Bronchial epithelial cell (primary cell): ENCODE results near the gene COL25A1. TPM values are rescaled to one million over a fixed set of nuclear protein-coding genes. Genes with fewer than 3 reads are reported as not detected.

Experiments
- DNase-seq: peaks from one replicate; pipeline ENCODE4 v3.0.0-alpha.2; 2010; ENCODE audit warnings: low read depth
- FAIRE-seq: peaks from 2 replicates; lab custom pipeline; 2011; peaks lifted over from hg19 to GRCh38; lab: Jason Lieb, UNC
- H3K27me3 ChIP-seq: 2 replicates; pipeline ENCODE4 v1.5.1; 2011; ENCODE audit warnings: low read length; ENCODE audit not compliant: control insufficient read depth, insufficient read depth
- H3K36me3 ChIP-seq: 2 replicates; pipeline ENCODE4 v1.5.1; 2011; ENCODE audit warnings: low read length; ENCODE audit not compliant: control insufficient read depth, insufficient read depth
- H3K4me3 ChIP-seq: 2 replicates; pipeline ENCODE4 v1.5.1; 2011; ENCODE audit warnings: mild to moderate bottlenecking, low read depth, low read length, control low read depth
- total RNA-seq: library from RNA; depleted of rRNA; stranded (reverse); fragments of >200 nt; gene quantifications from 2 replicates; pipeline ENCODE4 v1.2.1, GENCODE V29; 2014
- TF ChIP-seq, protein P1 (sequence below): IDR thresholded peaks from 2 replicates; pipeline ENCODE4 v1.5.1; 2011; ENCODE audit warnings: mild to moderate bottlenecking, moderate library complexity, low read length, control low read depth, inconsistent platforms; ENCODE audit not compliant: insufficient read depth, severe bottlenecking

COL25A1 gene
- total RNA-seq, 1 donor from 2014 or later = under 0.01 TPM

DNA sequence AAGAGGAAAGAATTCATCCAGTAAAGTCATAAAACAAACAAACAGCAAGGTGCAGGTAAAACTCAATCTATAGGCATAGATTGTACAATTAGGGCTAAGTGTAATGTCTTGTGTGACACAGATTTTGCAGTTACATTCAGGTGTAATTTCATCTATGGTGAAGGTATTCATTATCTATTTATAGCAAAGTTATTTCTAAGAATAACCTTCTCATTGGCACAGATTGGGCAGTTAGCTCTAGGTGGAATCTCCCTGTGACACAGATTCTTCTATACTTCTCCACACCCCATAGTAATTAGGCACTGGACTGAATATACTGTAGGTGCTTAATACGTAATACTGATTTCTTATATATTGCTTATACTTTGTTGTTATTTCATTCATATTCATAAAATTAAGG is 66.8 kb downstream of the COL25A1 start:
- no peak overlapping the region for H3K4me3 ChIP-seq
- no peak for FAIRE-seq
- TF ChIP-seq, protein P1, sequence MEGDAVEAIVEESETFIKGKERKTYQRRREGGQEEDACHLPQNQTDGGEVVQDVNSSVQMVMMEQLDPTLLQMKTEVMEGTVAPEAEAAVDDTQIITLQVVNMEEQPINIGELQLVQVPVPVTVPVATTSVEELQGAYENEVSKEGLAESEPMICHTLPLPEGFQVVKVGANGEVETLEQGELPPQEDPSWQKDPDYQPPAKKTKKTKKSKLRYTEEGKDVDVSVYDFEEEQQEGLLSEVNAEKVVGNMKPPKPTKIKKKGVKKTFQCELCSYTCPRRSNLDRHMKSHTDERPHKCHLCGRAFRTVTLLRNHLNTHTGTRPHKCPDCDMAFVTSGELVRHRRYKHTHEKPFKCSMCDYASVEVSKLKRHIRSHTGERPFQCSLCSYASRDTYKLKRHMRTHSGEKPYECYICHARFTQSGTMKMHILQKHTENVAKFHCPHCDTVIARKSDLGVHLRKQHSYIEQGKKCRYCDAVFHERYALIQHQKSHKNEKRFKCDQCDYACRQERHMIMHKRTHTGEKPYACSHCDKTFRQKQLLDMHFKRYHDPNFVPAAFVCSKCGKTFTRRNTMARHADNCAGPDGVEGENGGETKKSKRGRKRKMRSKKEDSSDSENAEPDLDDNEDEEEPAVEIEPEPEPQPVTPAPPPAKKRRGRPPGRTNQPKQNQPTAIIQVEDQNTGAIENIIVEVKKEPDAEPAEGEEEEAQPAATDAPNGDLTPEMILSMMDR = no peak
- no peaks in the 10 kb centered on the region for H3K36me3 ChIP-seq
- no peak for DNase-seq
- H3K27me3 ChIP-seq = no peaks in the 10 kb centered on the region

DNA sequence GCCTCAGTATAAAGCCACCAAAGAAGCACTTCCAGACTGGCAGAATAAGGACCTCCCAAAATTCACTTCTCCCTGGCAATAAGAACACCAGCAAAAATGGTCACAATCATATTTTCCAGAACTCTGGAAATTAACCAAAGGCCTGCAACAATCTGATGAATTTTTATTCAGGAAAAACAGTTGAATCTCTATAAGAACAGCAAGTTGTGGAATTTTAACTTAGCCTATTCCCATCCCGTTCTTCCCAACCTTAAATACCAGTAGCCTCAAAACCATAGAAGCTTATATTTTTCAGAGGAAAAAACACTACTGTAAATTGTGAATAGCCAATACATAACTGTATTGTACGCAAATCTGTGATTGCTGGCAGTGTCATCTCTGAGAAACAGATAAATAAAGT is 67.9 kb downstream of the COL25A1 start:
- TF ChIP-seq, protein P1 = no peak
- H3K27me3 ChIP-seq = no peaks in the 10 kb centered on the region
- no peak overlapping the region for H3K4me3 ChIP-seq
- no peaks in the 10 kb centered on the region for H3K36me3 ChIP-seq
- FAIRE-seq = no peak
- DNase-seq = no peak

DNA sequence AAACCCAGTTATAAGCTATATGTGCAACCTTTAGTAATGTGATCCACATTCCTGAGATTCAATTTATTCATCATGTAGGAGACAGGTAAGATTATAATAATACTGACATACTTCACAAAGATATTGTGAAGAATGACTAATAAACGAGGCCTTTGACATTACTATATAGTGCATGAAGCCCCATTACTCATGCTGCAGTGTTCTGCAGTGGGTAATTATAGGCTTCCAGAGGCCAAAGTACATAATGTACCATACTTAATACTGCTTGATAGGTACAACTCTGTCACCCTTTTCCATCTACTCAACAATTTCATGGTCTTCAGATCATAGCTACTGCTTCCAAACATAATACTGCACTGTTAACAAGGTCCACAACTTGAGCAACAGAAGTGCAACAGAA is 68.9 kb downstream of the COL25A1 start:
- TF ChIP-seq, protein P1 = no peak
- FAIRE-seq (no peak), DNase-seq (peak; percentile 55)
- Histone ChIP-seq H3K4me3 (no peak overlapping the region), H3K36me3 (no peaks in the 10 kb centered on the region), H3K27me3 (no peaks in the 10 kb centered on the region)

DNA sequence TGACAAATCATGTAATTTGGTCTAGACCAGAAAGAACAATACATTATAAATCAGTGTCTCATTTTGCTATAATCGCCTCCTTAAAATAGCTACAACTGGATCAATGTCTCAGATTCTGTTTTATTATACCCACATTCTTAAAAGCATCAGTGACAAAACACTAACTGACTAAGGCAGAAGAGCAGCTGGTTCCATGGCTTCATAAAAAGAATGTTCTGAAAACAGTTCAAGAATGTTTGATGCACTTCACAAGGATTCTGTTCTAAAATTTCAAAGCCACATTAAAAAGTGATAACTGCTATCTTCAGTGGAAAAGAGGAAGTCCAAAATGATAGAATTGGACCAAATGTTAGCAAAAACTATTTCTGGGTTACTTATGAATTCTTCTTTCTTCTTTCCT is 69.8 kb downstream of the COL25A1 start:
- Histone ChIP-seq H3K4me3 (no peak overlapping the region), H3K36me3 (no peaks in the 10 kb centered on the region), H3K27me3 (no peaks in the 10 kb centered on the region)
- FAIRE-seq = no peak
- TF ChIP-seq, protein P1 = no peak
- no peak for DNase-seq

DNA sequence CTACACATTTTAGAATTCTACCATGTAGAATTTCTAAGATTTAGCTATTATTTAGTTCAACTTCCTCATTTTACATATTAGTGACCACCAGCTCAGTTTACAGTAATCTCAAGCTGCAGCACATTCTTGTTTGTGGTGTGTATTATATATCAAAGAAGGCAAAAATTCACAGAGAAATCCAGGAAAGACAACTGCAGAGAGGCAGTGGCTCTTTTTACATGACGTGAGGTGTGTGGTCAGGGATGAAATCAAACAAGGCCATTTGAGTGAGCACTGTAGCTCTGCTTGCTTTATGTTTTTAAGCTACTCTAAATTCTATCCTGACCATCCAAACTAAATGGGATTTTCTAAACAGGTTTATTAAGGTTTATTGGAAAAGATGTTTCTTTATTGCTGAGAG is 71.1 kb downstream of the COL25A1 start:
- TF ChIP-seq, protein P1 = no peak
- DNase-seq (no peak), FAIRE-seq (no peak)
- Histone ChIP-seq H3K4me3 (no peak overlapping the region), H3K27me3 (no peaks in the 10 kb centered on the region), H3K36me3 (no peaks in the 10 kb centered on the region)

DNA sequence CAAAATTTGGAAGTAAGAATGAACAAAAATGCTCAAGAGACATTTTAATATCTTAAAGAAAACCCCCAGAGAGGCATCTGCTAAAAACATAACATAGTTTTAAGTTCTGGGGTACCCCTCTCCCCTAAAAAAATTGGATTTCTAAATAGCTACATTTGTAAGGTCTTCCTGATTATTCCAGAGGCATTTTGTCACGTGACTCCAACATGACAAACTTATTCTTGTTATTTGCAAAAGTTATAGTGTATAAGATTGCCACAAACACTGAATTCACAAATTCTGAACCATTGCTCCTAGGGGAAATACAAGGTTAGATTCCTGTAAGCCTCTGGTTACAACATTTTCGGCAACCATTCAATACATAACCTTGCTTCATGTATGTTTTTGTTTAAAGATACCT is 73.4 kb downstream of the COL25A1 start:
- no peak for DNase-seq
- Histone ChIP-seq H3K27me3 (no peaks in the 10 kb centered on the region), H3K4me3 (no peak overlapping the region), H3K36me3 (no peaks in the 10 kb centered on the region)
- FAIRE-seq = no peak
- TF ChIP-seq, protein P1 = no peak
